OCI-LY7 (cell line): Measurements from ENCODE around the gene DDN.

ENCODE experiments used
- CTCF ChIP-seq: fragments of 200-600 bp; sonication (generic); conservative IDR thresholded peaks from 2 replicates; pipeline ENCODE4 v1.5.1; 2014; ENCODE audit warnings: mild to moderate bottlenecking, antibody characterized with exemption, low read length, moderate library complexity, mixed read lengths
- EZH2phosphoT487 ChIP-seq: fragments of 200-600 bp; sonication (generic); IDR thresholded peaks from 2 replicates; pipeline ENCODE4 v1.6.1; 2018; ENCODE audit warnings: low read depth, borderline replicate concordance, mild to moderate bottlenecking, mixed run types, antibody characterized with exemption, low read length, moderate library complexity, mixed read lengths

DNA sequence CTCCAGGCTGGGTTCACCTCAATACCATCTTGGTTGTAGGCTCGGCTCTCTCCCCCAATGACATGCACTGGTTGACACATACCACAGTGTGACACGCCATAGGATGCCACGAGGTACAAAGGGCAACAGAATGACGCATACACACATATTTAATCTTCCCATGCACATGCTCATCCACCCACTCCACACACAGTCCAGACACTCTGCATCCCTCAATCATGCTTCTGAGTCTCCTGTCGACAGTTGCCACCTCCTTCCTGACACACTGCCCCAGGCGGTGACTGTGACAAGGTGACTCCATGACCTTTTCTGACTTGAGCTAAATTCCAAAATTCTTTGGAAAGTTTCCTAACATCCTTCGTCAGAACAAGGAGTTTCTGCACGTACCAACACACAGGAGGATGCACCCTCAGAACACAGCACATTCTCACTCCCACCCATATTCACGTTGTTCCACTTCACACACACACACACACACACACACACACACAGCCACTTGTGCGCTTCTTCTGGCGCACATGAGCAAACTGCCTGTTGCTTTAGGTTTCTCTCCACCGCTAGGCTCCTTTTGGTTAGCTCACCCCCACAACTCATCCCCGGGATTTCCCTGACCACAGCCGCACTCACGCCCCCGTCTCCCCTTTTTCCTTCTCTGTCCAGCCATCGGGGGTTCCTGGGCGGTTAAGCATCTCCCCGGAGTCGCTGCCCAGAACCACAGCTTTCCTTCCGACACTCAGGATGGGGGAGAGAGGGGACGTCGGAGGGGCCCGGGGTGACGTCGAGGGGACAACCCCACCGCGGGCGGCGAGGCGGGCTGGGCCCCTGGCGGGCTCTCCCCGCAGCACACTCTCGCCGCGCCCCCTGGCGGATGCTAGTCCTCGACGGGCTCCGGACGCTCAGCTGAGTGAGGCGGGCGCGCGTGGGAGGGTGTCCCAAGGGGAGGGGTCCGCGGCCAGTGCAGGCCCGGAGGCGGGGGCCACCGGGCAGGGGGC, 21.6 kb downstream of the DDN start:
- TF ChIP-seq CTCF (peak; percentile 81), EZH2phosphoT487 (no peak)
